OCI-LY7 (cell line): Measurements from ENCODE around the gene HOXA3. TPM values are rescaled to one million over a fixed set of nuclear protein-coding genes. Genes with fewer than 3 reads are reported as not detected.

Experiments
- BruUV-seq: library from RNA; stranded (reverse); fragments of 400-500 nt; replicated peaks from 2 replicates; lab custom pipeline; 2021; lab: Mats Ljungman, UMichigan
- CTCF ChIA-PET: fragments of 300-600 bp; sonication (Branson Sonifier 250); formaldehyde crosslinking; loops from one replicate; lab custom pipeline; 2022; ENCODE audit warnings: antibody characterized with exemption; ENCODE audit not compliant: unreplicated experiment; lab: Charles Lee
- POLR2A ChIA-PET: fragments of 300-600 bp; sonication (Branson Sonifier 250); formaldehyde crosslinking; loops from one replicate; lab custom pipeline; 2022; ENCODE audit warnings: antibody characterized with exemption; lab: Charles Lee
- DNase-seq: peaks from one replicate; pipeline ENCODE4 v3.0.0-alpha.2; 2015; ENCODE audit warnings: low spot score
- H2AFZ ChIP-seq: fragments of 200-600 bp; sonication (generic), shearing (Covaris generic); 2 replicates; pipeline ENCODE4 v1.6.1; 2014; ENCODE audit warnings: mild to moderate bottlenecking, antibody characterized with exemption, low read length, moderate library complexity
- H3K27ac ChIP-seq: fragments of 200-600 bp; sonication (generic); 2 replicates; pipeline ENCODE4 v1.5.1; 2014; ENCODE audit warnings: mixed run types, low read depth, mild to moderate bottlenecking, moderate library complexity, low read length, inconsistent platforms; ENCODE audit not compliant: poor library complexity, severe bottlenecking
- H3K36me3 ChIP-seq: fragments of 200-600 bp; sonication (generic); 2 replicates; pipeline ENCODE4 v1.6.1; 2014; ENCODE audit warnings: mild to moderate bottlenecking, antibody characterized with exemption, low read length, moderate library complexity, mixed read lengths; ENCODE audit not compliant: insufficient read depth
- H3K4me1 ChIP-seq: fragments of 200-600 bp; sonication (generic); 2 replicates; pipeline ENCODE4 v1.5.1; 2014; ENCODE audit warnings: mild to moderate bottlenecking, low read length; ENCODE audit not compliant: insufficient read depth, poor library complexity, severe bottlenecking
- H3K4me2 ChIP-seq: fragments of 200-600 bp; sonication (generic); 2 replicates; pipeline ENCODE4 v1.6.1; 2014; ENCODE audit warnings: mild to moderate bottlenecking, low read length
- H3K4me3 ChIP-seq: fragments of 200-600 bp; sonication (generic); 2 replicates; pipeline ENCODE4 v1.5.1; 2014; ENCODE audit warnings: mild to moderate bottlenecking, low read depth, low read length; ENCODE audit not compliant: poor library complexity, severe bottlenecking
- H3K79me2 ChIP-seq: fragments of 200-600 bp; sonication (generic); 2 replicates; pipeline ENCODE4 v1.6.1; 2016; ENCODE audit warnings: low read depth, mild to moderate bottlenecking, low read length, moderate library complexity, mixed read lengths; ENCODE audit not compliant: insufficient read depth
- H3K9me2 ChIP-seq: fragments of 200-600 bp; sonication (generic); 2 replicates; pipeline ENCODE4 v1.6.1; 2016; ENCODE audit warnings: mild to moderate bottlenecking, low read length, mixed read lengths; ENCODE audit not compliant: insufficient read depth
- H3K9me3 ChIP-seq: fragments of 200-600 bp; sonication (generic); 2 replicates; pipeline ENCODE4 v1.6.1; 2014; ENCODE audit warnings: mild to moderate bottlenecking, mixed run types, low read length, mixed read lengths
- H4K20me1 ChIP-seq: fragments of 200-600 bp; sonication (generic); 2 replicates; pipeline ENCODE4 v1.6.1; 2014; ENCODE audit warnings: mild to moderate bottlenecking, antibody characterized with exemption, low read length, moderate library complexity, mixed read lengths; ENCODE audit not compliant: insufficient read depth
- CTCF ChIP-seq: fragments of 200-600 bp; sonication (generic); conservative IDR thresholded peaks from 2 replicates; pipeline ENCODE4 v1.5.1; 2014; ENCODE audit warnings: mild to moderate bottlenecking, antibody characterized with exemption, low read length, moderate library complexity, mixed read lengths
- EZH2phosphoT487 ChIP-seq: fragments of 200-600 bp; sonication (generic); IDR thresholded peaks from 2 replicates; pipeline ENCODE4 v1.6.1; 2018; ENCODE audit warnings: low read depth, borderline replicate concordance, mild to moderate bottlenecking, mixed run types, antibody characterized with exemption, low read length, moderate library complexity, mixed read lengths
- intact Hi-C: fragments of 100-400 bp; cut with micrococcal nuclease; formaldehyde crosslinking; loops from one replicate; pipeline ENCODE4 v1.10.0; 2022; ENCODE audit not compliant: unreplicated experiment
- total RNA-seq, 2 experiments: library from RNA; depleted of rRNA in 1 of 2; stranded (reverse); fragments of >200 nt in 1 of 2; shearing (Covaris generic) in 1 of 2; gene quantifications; 2 replicates each; pipeline ENCODE4 v1.2.3, GENCODE V29; 2014 to 2022

The HOXA3 gene
- total RNA-seq, 2 experiments from 2014 or later = 0.41 to 2.7 TPM

- Histone ChIP-seq H3K9me2 (no peaks in the 10 kb centered on the region), H3K27ac (no peak overlapping the region), H3K4me1 (peaks cover 6% of the 10 kb centered on the region), H2AFZ (no peak overlapping the region), H3K79me2 (no peaks in the 10 kb centered on the region), H4K20me1 (no peaks in the 10 kb centered on the region), H3K9me3 (no peaks in the 10 kb centered on the region), H3K4me2 (no peak overlapping the region), H3K36me3 (no peaks in the 10 kb centered on the region), H3K4me3 (no peak overlapping the region)
- no peak for DNase-seq
- ChIA-PET POLR2A (interaction anchor here (1.0 to 1.3 kb wide), 2 partner anchors 13 to 424 kb away, joined by 4 read pairs; no protein-coding TSS in a partner anchor), CTCF (no interaction called here)
- TF ChIP-seq EZH2phosphoT487 (no peak), CTCF (no peak)
- no TSS peak for BruUV-seq
- intact Hi-C loops = loop anchor here (5.0 kb wide), 2 partner anchors 495 to 660 kb away; no protein-coding TSS in a partner anchor
Measured at GRCh38 chr7:27162561-27163287, 10.3 kb upstream of the HOXA3 start.

GRCh38 chr7:27161721-27162560 lies 9.6 kb upstream of the HOXA3 start:
- no peaks in the 10 kb centered on the region for H3K9me3 ChIP-seq
- H3K4me1 ChIP-seq = peaks cover 6% of the 10 kb centered on the region
- H4K20me1 ChIP-seq = no peaks in the 10 kb centered on the region
- no peak for DNase-seq
- no peaks in the 10 kb centered on the region for H3K36me3 ChIP-seq
- ChIA-PET POLR2A (interaction anchor here (0.5 to 1.3 kb wide), 3 partner anchors 12 to 423 kb away, joined by 3 to 4 read pairs (median 4); no protein-coding TSS in a partner anchor), CTCF (interaction anchor here (0.6 to 1.4 kb wide), 2 partner anchors 502 to 1269 kb away, joined by 3 to 4 read pairs; no protein-coding TSS in a partner anchor)
- intact Hi-C loops = loop anchor here (1.0 to 5.0 kb wide), 5 partner anchors 309 to 793 kb away; no protein-coding TSS in a partner anchor
- H3K4me2 ChIP-seq = no peak overlapping the region
- no peaks in the 10 kb centered on the region for H3K9me2 ChIP-seq
- H2AFZ ChIP-seq = no peak overlapping the region
- H3K27ac ChIP-seq = no peak overlapping the region
- H3K79me2 ChIP-seq = no peaks in the 10 kb centered on the region
- no TSS peak for BruUV-seq
- no peak overlapping the region for H3K4me3 ChIP-seq
- TF ChIP-seq EZH2phosphoT487 = no peak
- TF ChIP-seq CTCF = no peak
